Trophoblast cell (in vitro differentiated cells and primary cell): ENCODE results near the gene SLC26A9.
"Not testable (repeated sequence)": the region's sequence is repeated elsewhere in the genome, so short reads cannot be mapped to it uniquely, and the experiment has no call there.

Experiments
- DNase-seq, 2 donors: peaks; one replicate each; pipeline ENCODE4 v3.0.0-alpha.2; 2016
- H2AFZ ChIP-seq: 2 replicates; pipeline ENCODE4 v1.6.1; 2013; ENCODE audit warnings: low read length, moderate library complexity, mild to moderate bottlenecking; ENCODE audit not compliant: insufficient read depth, poor library complexity
- H2AK5ac ChIP-seq: 2 replicates; pipeline ENCODE4 v1.6.1; 2013; ENCODE audit warnings: mild to moderate bottlenecking, low read length
- H2BK120ac ChIP-seq: 2 replicates; pipeline ENCODE4 v1.6.1; 2013; ENCODE audit warnings: low read length, mild to moderate bottlenecking, moderate library complexity; ENCODE audit not compliant: insufficient read depth, poor library complexity
- H2BK12ac ChIP-seq: 2 replicates; pipeline ENCODE4 v1.6.1; 2013; ENCODE audit warnings: mild to moderate bottlenecking, low read length, moderate library complexity
- H2BK5ac ChIP-seq: 2 replicates; pipeline ENCODE4 v1.6.1; 2013; ENCODE audit warnings: low read length, low read depth, moderate library complexity, mild to moderate bottlenecking; ENCODE audit not compliant: poor library complexity
- H3K14ac ChIP-seq: 2 replicates; pipeline ENCODE4 v1.6.1; 2013; ENCODE audit warnings: mild to moderate bottlenecking, low read length
- H3K18ac ChIP-seq: 2 replicates; pipeline ENCODE4 v1.6.1; 2013; ENCODE audit warnings: mild to moderate bottlenecking, low read length
- H3K23ac ChIP-seq: 2 replicates; pipeline ENCODE4 v1.6.1; 2013; ENCODE audit warnings: low read length
- H3K27ac ChIP-seq: 2 replicates; pipeline ENCODE4 v1.5.1; 2013; ENCODE audit warnings: low read depth, mild to moderate bottlenecking, inconsistent platforms, low read length, moderate library complexity
- H3K27me3 ChIP-seq: 2 replicates; pipeline ENCODE4 v1.6.1; 2013; ENCODE audit warnings: inconsistent platforms, mild to moderate bottlenecking, low read length, moderate library complexity; ENCODE audit not compliant: insufficient read depth
- H3K36me3 ChIP-seq, 2 experiments: 1 replicate in 1 of 2; 2 replicates in 1 of 2; pipeline ENCODE4 v1.6.1; 2013; ENCODE audit warnings: low read length in 2 of 2, mild to moderate bottlenecking in 2 of 2, moderate library complexity in 1 of 2; ENCODE audit not compliant: insufficient read depth in 2 of 2, control insufficient read depth in 1 of 2
- H3K4ac ChIP-seq: 2 replicates; pipeline ENCODE4 v1.6.1; 2013; ENCODE audit warnings: low read depth, mild to moderate bottlenecking, low read length, moderate library complexity
- H3K4me1 ChIP-seq, 2 experiments: 1 replicate in 1 of 2; 2 replicates in 1 of 2; pipeline ENCODE4 v1.6.1; 2013; ENCODE audit warnings: low read length in 2 of 2, mild to moderate bottlenecking in 2 of 2, moderate library complexity in 1 of 2; ENCODE audit not compliant: insufficient read depth in 2 of 2, control insufficient read depth in 1 of 2
- H3K4me2 ChIP-seq: 2 replicates; pipeline ENCODE4 v1.6.1; 2013; ENCODE audit warnings: inconsistent platforms, mild to moderate bottlenecking, low read length, moderate library complexity
- H3K4me3 ChIP-seq: 2 replicates; pipeline ENCODE4 v1.5.1; 2013; ENCODE audit warnings: mild to moderate bottlenecking, low read depth, low read length, inconsistent platforms
- H3K79me1 ChIP-seq: one replicate; pipeline ENCODE4 v1.6.1; 2013; ENCODE audit warnings: low read length
- H3K79me2 ChIP-seq: 2 replicates; pipeline ENCODE4 v1.6.1; 2013; ENCODE audit warnings: low read length, mild to moderate bottlenecking; ENCODE audit not compliant: control insufficient read depth, insufficient read depth, poor library complexity
- H3K9ac ChIP-seq: 2 replicates; pipeline ENCODE4 v1.6.1; 2013; ENCODE audit warnings: mild to moderate bottlenecking, low read length
- H3K9me3 ChIP-seq: 2 replicates; pipeline ENCODE4 v1.6.1; 2013; ENCODE audit warnings: low read depth, mild to moderate bottlenecking, control low read depth, inconsistent platforms, low read length; ENCODE audit not compliant: insufficient read depth
- H4K12ac ChIP-seq: 2 replicates; pipeline ENCODE4 v1.6.1; 2013; ENCODE audit warnings: low read depth, mild to moderate bottlenecking, low read length, moderate library complexity
- H4K8ac ChIP-seq: 2 replicates; pipeline ENCODE4 v1.6.1; 2013; ENCODE audit warnings: low read depth, mild to moderate bottlenecking, low read length, moderate library complexity
- H4K91ac ChIP-seq: one replicate; pipeline ENCODE4 v1.6.1; 2013; ENCODE audit warnings: low read depth, mild to moderate bottlenecking, low read length, moderate library complexity
- WGBS: extraction: QIAGEN DNeasy Blood & Tissue Kit; methylation state at CpG from one replicate; pipeline ENCODE4 v1.1.7; 2013; ENCODE audit warnings: missing lambda C conversion rate; ENCODE audit not compliant: insufficient read length, insufficient coverage; ENCODE audit errors: extremely low coverage; 5-methylcytosine and 5-hydroxymethylcytosine counted together

Gene SLC26A9

DNA sequence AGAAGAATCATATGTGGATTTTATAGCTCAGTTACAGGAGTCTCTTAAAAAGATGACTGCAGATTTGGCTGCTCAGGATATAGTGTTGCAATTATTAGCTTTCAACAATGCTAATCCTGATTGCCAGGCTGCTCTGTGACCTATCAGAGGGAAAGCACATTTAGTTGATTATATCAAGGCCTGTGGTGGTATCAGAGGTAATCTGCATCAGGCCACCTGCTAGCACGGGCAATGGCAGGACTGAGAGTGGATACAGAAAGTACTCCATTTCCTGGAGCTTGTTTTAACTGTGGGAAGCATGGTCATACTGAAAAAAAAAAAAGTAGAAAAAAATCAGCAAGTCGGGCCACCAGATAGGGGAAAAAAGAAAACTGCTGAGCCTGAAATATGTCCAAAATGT lies 51.1 kb downstream of the SLC26A9 start:
- not testable (repeated sequence) for H3K4ac ChIP-seq, H2AK5ac ChIP-seq, H2BK5ac ChIP-seq, H3K23ac ChIP-seq, H3K79me1 ChIP-seq, H3K27ac ChIP-seq, H2AFZ ChIP-seq, H4K8ac ChIP-seq, H3K27me3 ChIP-seq, H3K9ac ChIP-seq, DNase-seq, H3K79me2 ChIP-seq, H3K4me1 ChIP-seq, H3K9me3 ChIP-seq, H3K14ac ChIP-seq, H4K91ac ChIP-seq, H3K4me2 ChIP-seq, H3K36me3 ChIP-seq, H3K4me3 ChIP-seq, H2BK120ac ChIP-seq, H2BK12ac ChIP-seq, H4K12ac ChIP-seq, H3K18ac ChIP-seq
- no CpG with 5 or more reads among the region's 2 CpGs for WGBS

- H3K4ac ChIP-seq, H3K79me1 ChIP-seq, H2BK12ac ChIP-seq, H2BK120ac ChIP-seq, H3K4me3 ChIP-seq, H3K9me3 ChIP-seq, H3K18ac ChIP-seq, H3K27ac ChIP-seq, H2AFZ ChIP-seq, H3K4me2 ChIP-seq, H3K79me2 ChIP-seq, H4K8ac ChIP-seq, H2AK5ac ChIP-seq, H3K27me3 ChIP-seq, H3K23ac ChIP-seq, H3K4me1 ChIP-seq, H4K12ac ChIP-seq, H4K91ac ChIP-seq, H3K36me3 ChIP-seq, H3K9ac ChIP-seq, H2BK5ac ChIP-seq, H3K14ac ChIP-seq: not testable (repeated sequence)
- DNase-seq, result peak; percentile 9 to 67
- WGBS, result no CpG with 5 or more reads among the region's 2 CpGs
Measured at GRCh38 chr1:205891481-205891880, 51.8 kb downstream of the SLC26A9 start.

DNA sequence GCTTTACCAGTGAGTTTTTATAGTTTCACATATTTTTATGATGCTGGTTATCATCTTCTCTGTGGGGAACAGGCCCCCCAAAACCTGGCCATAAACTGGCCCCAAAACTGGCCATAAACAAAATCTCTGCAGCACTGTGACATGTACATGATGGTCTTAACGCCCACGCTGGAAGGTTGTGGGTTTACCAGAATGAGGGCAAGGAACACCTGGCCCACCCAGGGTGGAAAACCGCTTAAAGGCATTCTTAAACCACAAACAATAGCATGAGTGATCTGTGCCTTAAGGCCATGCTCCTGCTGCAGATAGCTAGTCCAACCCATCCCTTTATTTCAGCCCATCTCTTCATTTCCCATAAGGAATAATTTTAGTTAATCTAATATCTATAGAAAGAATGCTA lies 52.6 kb downstream of the SLC26A9 start:
- no CpG with 5 or more reads among the region's 3 CpGs for WGBS
- H4K8ac ChIP-seq, H2BK5ac ChIP-seq: not testable (repeated sequence)

GRCh38 chr1:205889706-205890105 lies 53.5 kb downstream of the SLC26A9 start:
- not testable (repeated sequence) for H2BK120ac ChIP-seq, H3K4me2 ChIP-seq, H3K36me3 ChIP-seq, H4K91ac ChIP-seq, H3K18ac ChIP-seq, H3K23ac ChIP-seq, H3K27me3 ChIP-seq, H3K9ac ChIP-seq, H3K4ac ChIP-seq, H2AK5ac ChIP-seq, H3K9me3 ChIP-seq, H3K79me2 ChIP-seq, H2AFZ ChIP-seq, H4K8ac ChIP-seq, H3K14ac ChIP-seq, H4K12ac ChIP-seq, H2BK12ac ChIP-seq, H3K79me1 ChIP-seq, H3K4me3 ChIP-seq, H3K4me1 ChIP-seq, H2BK5ac ChIP-seq
- DNase-seq, result peak; percentile 47 to 81
- peak overlapping the region; percentile 51 for H3K27ac ChIP-seq
- WGBS, result no CpG with 5 or more reads among the region's 3 CpGs

More for the DNA sequence above, 52.6 kb downstream of the SLC26A9 start:
- H3K18ac ChIP-seq, H2AK5ac ChIP-seq, H3K79me1 ChIP-seq, H3K9ac ChIP-seq, H3K9me3 ChIP-seq, H2BK120ac ChIP-seq, H3K14ac ChIP-seq, H3K4me1 ChIP-seq, H2AFZ ChIP-seq, H3K4ac ChIP-seq, H3K36me3 ChIP-seq, H3K79me2 ChIP-seq, H3K27ac ChIP-seq, H4K91ac ChIP-seq, H3K4me2 ChIP-seq, H3K23ac ChIP-seq, H2BK12ac ChIP-seq, H3K27me3 ChIP-seq, DNase-seq, H3K4me3 ChIP-seq, H4K12ac ChIP-seq: not testable (repeated sequence)
